Activated CD8-positive, alpha-beta memory T cell treated with anti-CD3 and anti-CD28 coated beads for 1 hour (primary cell): Measurements from ENCODE around the gene CDC37.

Experiments used
- DNase-seq, 2 donors: peaks; one replicate each; pipeline ENCODE4 v3.0.0-alpha.2; 2020; ENCODE audit warnings: low read depth in 1 of 2; ENCODE audit errors: extremely low read depth in 1 of 2

The CDC37 gene

GRCh38 chr19:10403137-10404021, at the start of gene CDC37:
CDC37 (minus strand) TSS chr19:10403542; CDS start chr19:10403479, 63 bp downstream.
- peak; percentile 94 to 98 for DNase-seq

GRCh38 chr19:10450853-10451609, 47.7 kb upstream of the CDC37 start:
- DNase-seq: no peak

- DNase-seq: no peak
These were observed 47.0 kb upstream of the CDC37 start for GRCh38 chr19:10450191-10450852.

GRCh38 chr19:10449037-10449436, 45.7 kb upstream of the CDC37 start:
- DNase-seq: no peak

- DNase-seq: no peak
These were observed 39.4 kb upstream of the CDC37 start for GRCh38 chr19:10442698-10443097.

GRCh38 chr19:10439588-10439987, 36.2 kb upstream of the CDC37 start:
- DNase-seq: no peak

GRCh38 chr19:10433131-10433536, 29.8 kb upstream of the CDC37 start:
- no peak for DNase-seq

- no peak for DNase-seq
These were observed 29.4 kb upstream of the CDC37 start for GRCh38 chr19:10432736-10433130.

- DNase-seq: peak in 1 of 2 donors; percentile 55
These were observed 28.8 kb upstream of the CDC37 start for GRCh38 chr19:10431943-10432735.

GRCh38 chr19:10431254-10431942, 28.1 kb upstream of the CDC37 start:
- DNase-seq: no peak

GRCh38 chr19:10430505-10431253, 27.3 kb upstream of the CDC37 start:
- no peak for DNase-seq

- no peak for DNase-seq
These were observed 25.6 kb upstream of the CDC37 start for GRCh38 chr19:10428996-10429381.

GRCh38 chr19:10427169-10427568, 23.8 kb upstream of the CDC37 start:
- DNase-seq: no peak

- no peak for DNase-seq
These were observed 20.8 kb upstream of the CDC37 start for GRCh38 chr19:10424011-10424637.

GRCh38 chr19:10422846-10423245, 19.5 kb upstream of the CDC37 start:
- no peak for DNase-seq

GRCh38 chr19:10422046-10422461, 18.7 kb upstream of the CDC37 start:
- DNase-seq: no peak

GRCh38 chr19:10421240-10422045, 18.1 kb upstream of the CDC37 start:
- DNase-seq: no peak
